GM12891 (cell line): Measurements from ENCODE around the gene MAPK8IP1.

Experiments
- POLR2A ChIP-seq: IDR thresholded peaks from 2 replicates; pipeline ENCODE4 v1.6.1; 2011; ENCODE audit warnings: low read depth, low read length, control low read depth
- POLR2AphosphoS5 ChIP-seq: IDR thresholded peaks from 2 replicates; pipeline ENCODE4 v1.6.1; 2011; ENCODE audit warnings: low read depth, low read length, control low read depth

DNA sequence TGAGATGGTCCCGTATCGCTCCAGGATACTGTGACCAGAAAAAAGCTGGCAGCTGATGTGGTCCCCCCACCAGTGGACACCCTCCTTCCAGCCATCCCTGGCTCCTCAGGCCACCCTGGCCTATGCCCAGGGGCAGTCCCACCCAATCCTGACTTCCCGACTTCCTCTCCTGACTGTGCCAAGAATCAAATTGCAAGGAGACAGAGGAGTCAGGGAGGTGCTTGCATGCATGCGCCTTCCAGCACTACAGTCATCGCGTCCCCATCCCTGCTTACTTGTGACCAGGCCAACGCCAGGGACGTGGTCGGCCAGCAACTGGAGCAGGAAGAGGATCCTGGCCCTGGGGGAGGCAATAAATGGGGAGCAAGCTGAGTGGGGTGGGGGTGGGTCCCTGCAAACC is 25.2 kb downstream of the MAPK8IP1 start:
- TF ChIP-seq POLR2A (no peak), POLR2AphosphoS5 (no peak)
